GM19463 (cell line): Measurements from ENCODE around the gene P2RX1.

ENCODE experiments used
- ATAC-seq: cut with Tn5 transposase; IDR thresholded peaks from one replicate; pipeline ENCODE4 v1.9.1; 2021; ENCODE audit warnings: mild to moderate bottlenecking, moderate library complexity; ENCODE audit not compliant: unreplicated experiment

Gene P2RX1

GRCh38 chr17:3907483-3908216, 8.6 kb downstream of the P2RX1 start:
- no peak for ATAC-seq

- ATAC-seq = no peak
Observed at GRCh38 chr17:3906881-3907280, 9.4 kb downstream of the P2RX1 start.

DNA sequence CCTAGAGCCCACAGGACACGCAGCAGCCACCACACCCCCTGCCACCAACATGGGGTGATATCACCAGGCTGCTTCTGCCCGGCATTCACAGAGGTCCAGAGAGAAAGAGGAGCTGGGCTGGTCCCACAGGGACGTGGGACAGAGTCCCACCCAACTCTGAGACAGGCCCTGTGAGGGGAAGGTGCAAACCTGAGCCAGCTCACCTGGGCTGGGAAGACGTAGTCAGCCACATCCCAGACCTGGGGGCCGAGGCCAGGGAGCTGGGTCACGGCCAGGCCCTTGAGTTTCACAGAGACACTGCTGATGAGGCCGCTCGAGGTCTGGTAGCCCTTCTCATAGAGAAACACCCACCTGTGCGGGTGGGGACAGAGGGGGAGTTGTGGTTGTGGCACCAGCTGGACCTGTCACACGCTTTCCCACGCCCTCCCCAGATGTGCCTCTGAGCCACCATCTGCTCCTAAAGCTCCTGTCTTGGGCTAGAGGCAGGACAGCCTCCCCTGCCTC, 11.2 kb downstream of the P2RX1 start:
- no peak for ATAC-seq

- no peak for ATAC-seq
Observed at GRCh38 chr17:3904501-3904900, 11.8 kb downstream of the P2RX1 start.

- ATAC-seq = no peak
Observed at GRCh38 chr17:3903881-3904290, 12.4 kb downstream of the P2RX1 start.

- no peak for ATAC-seq
Observed at GRCh38 chr17:3903051-3903825, 13.0 kb downstream of the P2RX1 start.

DNA sequence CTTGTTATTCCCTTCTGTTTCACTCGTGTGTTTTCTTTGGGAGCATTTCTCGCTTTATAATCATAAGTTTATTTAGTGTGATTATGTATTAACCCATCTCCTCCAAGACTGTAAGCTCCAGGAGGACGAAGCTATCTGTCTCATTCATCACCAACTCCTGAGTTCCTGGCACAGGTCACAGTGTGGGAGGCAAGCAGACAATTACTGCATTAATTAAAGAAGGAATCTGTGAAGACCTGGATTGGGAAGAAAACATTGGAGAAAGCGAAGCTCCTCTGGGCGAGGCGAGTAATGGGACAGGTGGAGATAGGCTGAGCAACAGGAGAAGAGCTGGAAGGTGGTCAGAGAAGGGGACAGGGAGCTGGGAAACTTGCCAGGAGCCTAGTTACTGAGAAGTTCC, 15.6 kb downstream of the P2RX1 start:
- no peak for ATAC-seq

GRCh38 chr17:3897731-3898130, 18.5 kb downstream of the P2RX1 start:
- no peak for ATAC-seq

DNA sequence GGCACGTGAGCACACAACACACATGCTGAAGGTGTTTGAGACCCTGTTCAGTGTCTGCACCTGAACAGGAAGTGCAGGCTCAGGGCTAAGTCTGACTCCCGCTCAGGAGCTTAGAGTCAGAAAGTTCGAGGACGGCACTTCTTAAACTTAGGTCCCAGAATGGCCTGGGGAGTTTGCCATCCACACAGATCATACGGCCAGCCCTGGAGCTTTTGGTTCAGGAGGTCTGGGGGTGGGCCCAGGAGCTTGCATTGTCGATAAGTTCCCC, 19.4 kb downstream of the P2RX1 start:
- no peak for ATAC-seq

DNA sequence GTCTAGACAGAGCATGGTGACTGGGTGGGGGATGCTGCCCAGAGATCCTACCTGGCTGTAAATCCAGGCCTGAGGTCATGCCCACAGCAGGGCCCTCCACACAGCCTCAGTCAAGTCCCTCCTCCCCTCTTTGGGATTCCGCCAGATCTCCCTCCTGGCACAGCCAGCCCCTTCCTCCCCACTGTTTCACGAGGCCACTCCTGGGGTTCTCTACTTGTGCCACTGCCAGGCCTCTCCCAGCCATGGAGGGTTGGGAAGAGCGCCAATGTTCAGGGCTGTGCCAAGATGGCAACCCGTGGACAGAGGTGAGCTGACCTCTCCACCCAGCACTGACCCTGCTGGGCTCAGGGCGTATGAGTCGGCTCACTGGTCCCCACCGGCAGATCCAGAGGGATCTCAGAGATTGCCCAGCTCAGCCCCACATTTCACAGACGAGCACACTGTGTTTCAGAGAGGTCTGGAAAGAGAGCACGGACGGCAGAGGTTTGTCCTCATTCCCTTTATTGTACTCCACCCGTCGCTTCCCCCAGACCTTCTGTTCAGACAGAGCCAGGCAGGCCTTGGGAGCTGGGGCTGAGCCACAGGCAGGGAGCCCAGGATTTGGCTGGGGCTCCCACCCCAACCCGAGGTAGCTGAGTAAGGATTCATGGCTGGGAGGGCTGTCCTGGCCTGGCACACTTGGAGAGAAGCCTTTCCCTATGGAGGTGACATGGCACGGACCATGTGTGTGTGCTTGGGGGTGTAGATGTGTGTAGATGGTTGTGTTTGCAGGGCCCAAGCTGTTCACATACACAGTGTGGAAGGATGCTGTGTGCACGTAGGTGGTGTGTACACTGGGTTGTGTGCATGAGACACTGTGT, 19.9 kb downstream of the P2RX1 start:
- no peak for ATAC-seq

DNA sequence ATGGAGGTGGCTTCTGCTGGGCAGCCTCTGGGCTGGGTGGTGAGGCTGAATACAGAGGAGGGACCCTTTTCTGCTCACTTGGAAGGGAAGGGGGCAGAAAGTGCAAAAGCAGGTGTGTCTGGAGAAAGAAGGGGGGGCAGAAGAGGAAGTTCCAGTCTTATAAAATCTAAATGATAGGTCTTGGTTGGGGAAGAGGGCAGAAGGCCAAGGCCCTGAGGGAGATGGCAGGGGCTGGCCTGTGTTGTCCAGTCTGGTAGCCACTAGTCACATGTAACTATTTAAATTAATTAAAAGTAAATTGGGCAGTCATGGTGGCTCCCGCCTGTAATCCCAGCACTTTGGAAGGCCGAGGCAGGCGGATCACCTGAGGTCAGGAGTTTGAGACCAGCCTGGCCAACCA, 20.9 kb downstream of the P2RX1 start:
- no peak for ATAC-seq

GRCh38 chr17:3894911-3895343, 21.3 kb downstream of the P2RX1 start:
- no peak for ATAC-seq

GRCh38 chr17:3894188-3894587, 22.1 kb downstream of the P2RX1 start:
- ATAC-seq = no peak

GRCh38 chr17:3893720-3894116, 22.5 kb downstream of the P2RX1 start:
- no peak for ATAC-seq

DNA sequence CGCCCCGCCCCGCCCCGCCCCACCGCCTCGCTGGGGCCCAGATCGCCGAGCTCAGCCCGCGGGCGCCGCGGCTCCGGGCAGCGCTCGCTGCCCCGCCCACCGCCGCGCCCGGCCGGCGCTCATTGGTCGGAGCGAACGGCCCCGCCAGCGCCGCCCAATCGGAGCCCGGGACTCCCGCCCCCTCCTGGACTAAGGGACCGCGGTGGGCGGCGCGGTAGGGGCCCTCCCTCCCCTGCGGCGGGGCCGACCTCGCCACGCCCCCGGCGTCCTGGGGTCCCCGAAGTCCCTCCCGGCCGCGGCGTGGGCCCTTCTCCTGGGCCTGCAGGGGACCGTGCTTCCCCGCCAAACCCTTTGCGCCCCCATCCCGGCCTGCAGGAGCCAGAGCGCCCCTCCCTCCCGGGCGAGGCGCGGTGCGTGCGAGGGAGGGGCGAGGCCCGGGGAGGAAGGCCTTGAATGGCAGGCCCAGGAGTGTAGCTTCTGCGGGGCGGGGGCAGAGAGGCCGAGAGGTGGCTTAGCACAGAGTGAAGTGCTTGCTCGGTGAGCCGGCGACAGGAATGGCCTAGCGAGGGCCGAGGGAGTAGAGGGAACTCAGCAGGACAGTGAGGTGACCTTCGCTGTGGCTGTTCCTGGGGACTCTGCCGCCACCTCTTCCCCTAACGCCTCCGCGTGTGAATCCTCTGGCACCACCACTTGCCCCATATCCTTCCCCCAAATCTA, 23.1 kb downstream of the P2RX1 start, which contains the start of gene CAMKK1:
Gene CAMKK1 (minus strand): TSS at position 51 of the 717 bp plus-strand sequence. CDS start 7,366 bp downstream, outside the sequence.
- ATAC-seq = peak; percentile 92

DNA sequence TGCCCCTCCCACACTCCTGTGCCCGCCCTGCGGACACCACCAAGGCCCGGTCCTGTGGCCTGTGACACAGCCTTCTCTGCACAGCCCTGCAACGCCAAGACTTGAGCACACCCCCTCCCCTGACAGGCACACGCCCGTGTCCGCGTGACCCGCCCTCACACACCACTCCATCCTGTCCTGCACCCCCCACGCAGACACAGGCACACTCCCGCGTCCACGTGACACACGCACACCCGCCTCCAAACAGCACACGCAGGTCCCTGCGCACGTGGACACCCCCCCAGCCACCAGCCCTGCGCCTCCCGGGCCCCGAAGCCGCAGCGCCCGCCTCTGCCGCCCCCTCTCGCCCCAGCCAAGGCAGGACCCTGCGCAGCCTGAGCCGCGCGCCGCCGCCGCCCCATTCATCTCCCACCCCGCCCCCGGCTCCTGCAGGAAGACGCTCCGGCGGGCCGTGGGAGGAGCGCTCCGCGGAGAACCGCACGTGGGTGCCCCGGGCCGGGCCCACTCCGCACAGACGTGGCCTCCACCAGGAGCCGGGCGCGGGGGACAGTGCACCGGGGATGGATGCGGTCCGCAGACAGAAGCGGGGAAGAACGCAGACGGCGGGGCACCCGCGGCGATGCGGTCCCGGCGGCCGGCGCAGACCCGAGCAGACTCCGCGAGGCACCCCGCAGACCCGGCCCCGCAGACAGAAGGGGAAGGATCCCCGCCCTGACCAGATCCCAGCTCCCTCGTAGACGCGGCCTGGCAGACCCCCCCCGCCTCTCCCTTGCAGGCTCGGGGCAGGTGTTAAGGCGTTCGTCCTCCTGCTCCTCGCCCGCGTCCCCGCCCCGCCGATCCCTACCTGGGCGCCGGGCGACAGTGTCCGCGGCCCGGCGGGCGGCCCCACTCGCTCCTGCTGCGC, 23.9 kb downstream of the P2RX1 start:
- ATAC-seq = no peak

DNA sequence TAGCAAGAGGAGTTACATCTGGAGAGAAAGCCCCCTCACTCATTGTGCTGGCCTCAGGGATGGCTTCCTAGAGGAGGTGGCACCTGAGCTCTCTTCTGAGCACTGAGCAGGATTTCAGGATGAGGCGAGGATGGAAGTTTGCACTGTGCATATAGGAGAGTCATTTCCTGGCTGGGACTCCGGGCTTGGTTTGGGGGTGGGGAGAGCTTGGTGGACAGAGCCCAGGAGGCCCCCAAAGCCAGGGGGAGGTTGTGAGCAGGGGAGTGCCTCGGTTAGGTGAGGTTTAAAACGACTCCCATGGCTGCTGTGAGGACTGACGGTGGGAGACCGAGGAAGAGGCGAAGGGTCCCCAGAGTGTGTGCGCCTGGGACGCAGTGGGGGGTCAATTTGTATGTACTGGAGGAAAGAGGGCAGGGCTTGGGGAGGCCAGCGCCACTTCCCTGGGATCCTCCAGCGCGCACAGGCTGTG, 24.6 kb downstream of the P2RX1 start:
- no peak for ATAC-seq

GRCh38 chr17:3890878-3891219, 25.4 kb downstream of the P2RX1 start:
- no peak for ATAC-seq

DNA sequence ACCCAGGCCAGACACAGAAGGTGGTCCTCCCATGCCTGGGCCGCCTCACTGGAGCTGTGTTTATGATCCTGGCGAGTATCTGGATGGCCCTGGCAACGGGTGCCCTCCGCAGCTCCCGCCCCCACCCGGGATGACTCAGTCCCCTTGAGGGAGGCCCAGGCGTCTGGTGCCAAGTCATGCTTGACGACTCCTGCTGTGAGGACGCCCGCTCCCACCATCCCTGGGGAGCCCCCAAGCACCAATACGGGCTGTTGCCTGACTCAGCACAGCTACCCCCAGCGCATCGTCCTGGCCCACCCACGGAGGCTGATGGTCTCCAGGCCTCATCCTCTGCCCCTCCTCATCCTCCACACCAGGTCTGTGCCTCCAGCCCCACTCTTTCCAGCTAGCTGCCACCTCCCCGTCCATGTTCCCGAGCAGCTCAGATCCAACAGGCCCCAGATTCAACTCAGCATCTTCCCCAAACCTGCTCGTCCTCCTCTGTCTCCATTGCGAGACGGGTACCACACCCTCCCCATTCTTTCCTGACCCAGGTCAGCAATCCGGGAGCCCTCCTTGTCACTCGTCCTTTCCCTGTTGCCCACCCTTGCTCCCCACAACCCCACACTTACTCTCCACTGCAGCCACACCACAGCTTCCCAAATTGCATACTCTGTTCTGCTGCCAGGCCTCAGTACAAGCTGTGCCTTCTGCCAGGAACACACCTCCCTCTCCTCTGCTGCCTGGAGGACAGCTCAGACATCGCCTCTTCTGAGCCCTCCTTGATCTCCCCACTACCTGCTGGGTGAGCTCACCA, 26.0 kb downstream of the P2RX1 start:
- ATAC-seq = no peak
